GM10266 (cell line): ENCODE data around the gene CFAP54.
"Not testable (repeated sequence)": the region's sequence is repeated elsewhere in the genome, so short reads cannot be mapped to it uniquely, and the experiment has no call there.

ENCODE experiments used
- DNase-seq: peaks from one replicate; pipeline ENCODE4 v3.0.0; 2012; ENCODE audit errors: extremely low spot score
- TF ChIP-seq, protein P1 (sequence below): IDR thresholded peaks from 2 replicates; pipeline ENCODE4 v1.5.1; 2012; ENCODE audit warnings: mild to moderate bottlenecking, low read depth; ENCODE audit not compliant: control insufficient read depth, insufficient read depth; ENCODE audit errors: missing control alignments

CFAP54 gene

DNA sequence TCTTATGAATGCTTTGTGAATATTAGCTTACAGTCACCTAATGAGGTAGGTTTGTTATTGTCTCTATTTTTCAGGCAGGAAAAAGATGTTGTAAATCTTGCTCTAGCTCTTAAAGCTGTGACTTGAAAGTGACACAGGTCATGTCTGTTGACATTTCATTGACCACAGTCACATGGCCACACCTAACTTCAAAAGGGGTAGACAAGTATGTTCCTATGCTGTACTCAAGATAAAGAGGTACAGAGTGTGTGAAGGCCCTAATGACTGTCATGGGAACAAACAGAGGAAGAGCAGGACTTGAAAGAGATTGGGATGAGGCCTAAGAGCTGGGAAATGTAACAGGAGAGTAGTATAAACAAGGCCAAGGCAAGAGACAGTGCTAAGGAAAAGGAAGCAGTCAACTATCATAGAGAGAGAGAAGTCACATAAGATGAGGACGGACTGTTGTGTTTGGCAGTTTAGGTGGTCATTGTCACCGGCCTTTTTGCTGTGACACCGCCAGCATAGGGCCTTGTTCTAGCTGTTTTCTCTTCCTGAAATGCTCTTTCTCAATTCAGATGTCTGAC, 181.0 kb downstream of the CFAP54 start:
- TF ChIP-seq, protein P1, sequence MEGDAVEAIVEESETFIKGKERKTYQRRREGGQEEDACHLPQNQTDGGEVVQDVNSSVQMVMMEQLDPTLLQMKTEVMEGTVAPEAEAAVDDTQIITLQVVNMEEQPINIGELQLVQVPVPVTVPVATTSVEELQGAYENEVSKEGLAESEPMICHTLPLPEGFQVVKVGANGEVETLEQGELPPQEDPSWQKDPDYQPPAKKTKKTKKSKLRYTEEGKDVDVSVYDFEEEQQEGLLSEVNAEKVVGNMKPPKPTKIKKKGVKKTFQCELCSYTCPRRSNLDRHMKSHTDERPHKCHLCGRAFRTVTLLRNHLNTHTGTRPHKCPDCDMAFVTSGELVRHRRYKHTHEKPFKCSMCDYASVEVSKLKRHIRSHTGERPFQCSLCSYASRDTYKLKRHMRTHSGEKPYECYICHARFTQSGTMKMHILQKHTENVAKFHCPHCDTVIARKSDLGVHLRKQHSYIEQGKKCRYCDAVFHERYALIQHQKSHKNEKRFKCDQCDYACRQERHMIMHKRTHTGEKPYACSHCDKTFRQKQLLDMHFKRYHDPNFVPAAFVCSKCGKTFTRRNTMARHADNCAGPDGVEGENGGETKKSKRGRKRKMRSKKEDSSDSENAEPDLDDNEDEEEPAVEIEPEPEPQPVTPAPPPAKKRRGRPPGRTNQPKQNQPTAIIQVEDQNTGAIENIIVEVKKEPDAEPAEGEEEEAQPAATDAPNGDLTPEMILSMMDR = no peak
- no peak for DNase-seq

GRCh38 chr12:96675519-96675918, 186.1 kb downstream of the CFAP54 start:
- DNase-seq = not testable (repeated sequence)

- TF ChIP-seq, protein P1 = no peak
- no peak for DNase-seq
Observed at GRCh38 chr12:96677363-96677762, 188.0 kb downstream of the CFAP54 start.

DNA sequence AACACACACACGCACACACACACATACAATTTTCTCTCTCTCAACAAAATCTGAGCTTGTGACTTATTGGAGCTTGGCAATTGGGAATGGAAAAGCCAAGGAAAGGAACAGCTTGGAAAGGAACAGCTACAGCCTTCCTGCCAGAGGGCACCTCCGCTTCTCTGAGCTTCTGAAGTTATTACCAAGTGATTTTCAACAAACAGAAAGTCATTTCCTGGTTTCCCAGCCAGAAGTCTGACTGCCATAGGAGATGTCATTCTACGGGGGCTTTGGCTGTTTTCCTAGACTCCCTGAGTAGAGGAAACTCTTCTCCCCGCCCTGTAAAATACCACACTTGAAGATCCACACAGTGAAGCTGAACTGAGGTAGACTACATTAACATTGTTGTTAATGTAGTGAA, 198.3 kb downstream of the CFAP54 start:
- TF ChIP-seq, protein P1 = no peak
- DNase-seq = no peak

DNA sequence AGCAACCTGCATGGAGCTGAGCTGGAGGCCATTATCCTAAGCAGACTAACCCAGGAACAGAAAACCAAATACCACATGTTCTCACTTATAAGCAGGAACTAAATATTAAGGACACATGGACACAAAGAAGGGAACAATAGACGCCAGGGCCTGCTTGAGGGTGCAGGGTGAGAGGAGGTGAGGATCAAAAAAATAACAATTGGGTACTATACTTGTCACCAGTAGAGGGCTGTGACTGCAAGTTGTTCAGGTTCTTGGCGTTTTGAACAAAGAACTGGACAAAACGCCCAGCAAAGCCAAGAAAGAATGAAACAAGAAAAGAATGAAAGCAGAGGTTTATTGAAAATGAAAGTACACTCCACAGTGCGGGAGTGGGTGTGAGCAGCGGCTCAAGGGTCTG, 209.1 kb downstream of the CFAP54 start:
- DNase-seq = no peak
- TF ChIP-seq, protein P1 = no peak

- no peak for DNase-seq
- TF ChIP-seq, protein P1 = no peak
Observed at GRCh38 chr12:96698965-96699364, 209.6 kb downstream of the CFAP54 start.

GRCh38 chr12:96701856-96702255, 212.5 kb downstream of the CFAP54 start:
- TF ChIP-seq, protein P1 = no peak
- no peak for DNase-seq
